ENCODE data around the gene ALDH1A3.

ALDH1A3 gene

DNA sequence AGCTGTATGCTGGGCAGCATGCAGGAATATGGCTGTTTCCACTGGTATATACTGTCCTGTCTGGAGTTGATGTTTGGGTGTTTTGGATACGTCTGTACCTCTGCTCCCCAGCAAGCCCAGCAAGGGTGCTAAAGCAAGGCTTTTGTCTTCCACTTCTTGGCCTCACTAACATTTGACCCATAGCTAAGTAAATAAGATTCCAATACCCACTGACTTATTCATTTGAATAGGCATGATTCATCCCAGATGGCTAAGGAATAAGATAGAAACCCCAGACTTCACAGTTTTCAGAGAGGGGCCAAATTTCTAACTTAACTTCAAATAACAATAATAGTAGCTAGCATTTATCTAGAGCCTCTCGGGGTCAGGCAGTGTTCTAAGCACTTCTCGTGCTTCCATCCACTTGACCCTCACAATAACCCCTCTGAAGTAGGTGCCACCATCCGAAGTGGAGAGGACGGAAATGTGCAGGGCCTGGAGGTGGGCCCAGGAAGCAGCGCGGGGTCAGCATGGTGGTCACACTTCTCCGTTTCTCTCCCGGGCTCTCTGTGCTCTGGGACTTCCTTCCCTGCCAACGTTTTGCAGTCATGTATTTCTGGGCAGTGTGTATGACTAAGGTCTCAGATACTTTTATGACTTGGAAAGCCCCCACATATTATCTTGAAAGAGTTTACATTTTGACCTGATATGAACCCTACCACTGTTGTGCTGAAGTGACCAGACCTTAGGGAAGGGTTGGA lies 78.9 kb downstream of the ALDH1A3 start:
- no peak for DNase-seq

DNA sequence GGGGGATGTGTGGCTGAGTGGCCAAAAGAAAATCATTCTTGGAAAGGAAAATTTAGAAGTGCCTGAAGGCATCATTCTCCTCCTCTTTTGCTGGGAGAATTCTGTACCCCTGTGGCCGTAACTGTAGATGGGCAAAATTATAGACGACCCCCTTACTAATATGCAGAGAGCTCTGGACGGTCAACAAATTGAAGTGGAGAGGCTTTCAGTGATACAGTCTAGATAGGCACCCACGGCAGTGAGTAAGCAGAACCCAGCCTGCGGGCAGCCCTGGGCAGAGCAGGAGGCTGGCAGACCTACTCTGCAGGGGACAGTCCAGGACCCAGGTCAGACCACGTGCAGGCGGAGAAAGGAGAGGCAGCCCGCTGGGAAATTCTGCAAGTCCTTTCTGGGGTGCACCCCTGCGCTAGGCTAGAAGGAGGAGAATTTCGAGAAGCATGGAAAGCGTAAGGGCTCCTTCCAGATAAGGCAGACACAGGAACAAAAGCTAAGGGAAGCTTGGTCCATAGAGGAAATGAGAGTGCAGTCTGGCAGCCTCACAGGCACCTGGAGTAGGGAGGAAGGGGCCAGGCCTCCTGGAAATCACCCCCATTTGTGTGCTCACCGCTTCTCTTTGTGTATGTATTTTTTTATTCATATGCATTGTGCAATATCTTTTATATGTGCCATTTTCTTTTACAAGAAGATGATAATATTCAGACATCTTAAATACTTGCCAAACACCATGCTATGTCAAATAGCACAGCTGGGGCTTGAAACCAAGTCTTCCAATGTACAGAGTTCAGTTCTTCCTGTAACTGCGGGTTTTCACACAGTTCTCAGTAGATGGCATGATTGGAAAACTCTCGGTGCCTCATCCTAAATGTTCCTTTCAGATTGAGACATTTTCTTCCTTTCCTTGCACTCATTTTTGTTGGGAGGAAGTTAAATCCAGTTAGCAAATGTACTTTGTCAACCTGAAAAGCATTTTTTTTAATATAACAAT lies 79.7 kb downstream of the ALDH1A3 start:
- no peak for DNase-seq

Measured in activated CD4-positive, alpha-beta T cell treated with anti-CD3 and anti-CD28 coated beads for 48 hours (primary cell).